Tongue (tissue), 2 donors: ENCODE results near the gene WDR75. TPM values are rescaled to one million over a fixed set of nuclear protein-coding genes. Genes with fewer than 3 reads are reported as not detected.
"Not testable (repeated sequence)": the region's sequence is repeated elsewhere in the genome, so short reads cannot be mapped to it uniquely, and the experiment has no call there.

Experiments used
- DNase-seq: peaks from one replicate; pipeline ENCODE4 v3.0.0-alpha.2; 2015
- total RNA-seq: library from RNA; depleted of rRNA; stranded (reverse); fragments of >200 nt; gene quantifications from one replicate; pipeline ENCODE4 v1.2.3, GENCODE V29; 2014

Gene WDR75
- 52.5 TPM for total RNA-seq

DNA sequence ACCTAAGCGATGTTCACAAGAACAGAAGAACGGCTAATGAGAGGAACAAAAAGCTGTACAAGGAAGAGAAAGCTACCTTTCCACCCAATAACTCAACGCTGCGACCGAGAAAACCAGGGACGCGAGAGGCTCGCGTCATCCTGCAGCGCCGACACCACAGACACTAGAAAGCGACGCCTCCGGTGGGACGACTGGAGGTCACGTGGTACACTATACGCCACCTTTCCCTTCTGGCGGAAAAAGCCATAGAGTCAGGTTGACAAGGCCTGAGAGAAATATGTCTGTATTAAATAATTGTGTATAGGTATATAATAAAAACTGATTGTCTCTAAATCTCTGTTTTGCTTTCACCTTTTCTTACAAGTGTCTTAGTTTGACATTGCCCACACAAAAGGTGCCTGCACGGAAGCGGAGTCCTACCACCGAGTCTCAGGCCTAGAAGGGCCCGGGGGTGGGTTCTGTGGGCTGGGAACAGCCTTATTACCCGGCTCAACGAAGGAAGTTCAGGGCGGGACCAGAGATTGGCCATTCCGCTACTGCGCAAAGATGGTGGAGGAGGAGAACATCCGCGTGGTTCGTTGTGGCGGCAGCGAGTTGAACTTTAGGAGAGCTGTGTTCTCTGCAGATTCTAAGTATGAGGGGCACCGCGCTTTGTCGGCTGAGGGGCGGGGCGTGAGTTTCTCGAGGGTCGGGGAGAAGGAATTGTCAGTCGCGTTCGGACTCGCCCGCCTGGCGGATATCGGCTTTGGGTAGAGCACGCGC, at the start of gene WDR75:
Gene WDR75, plus strand, starts transcription at position 528 of the 762 bp plus-strand sequence. Its CDS starts 19 bp downstream, at position 547.
- peak; percentile 98 for DNase-seq

DNA sequence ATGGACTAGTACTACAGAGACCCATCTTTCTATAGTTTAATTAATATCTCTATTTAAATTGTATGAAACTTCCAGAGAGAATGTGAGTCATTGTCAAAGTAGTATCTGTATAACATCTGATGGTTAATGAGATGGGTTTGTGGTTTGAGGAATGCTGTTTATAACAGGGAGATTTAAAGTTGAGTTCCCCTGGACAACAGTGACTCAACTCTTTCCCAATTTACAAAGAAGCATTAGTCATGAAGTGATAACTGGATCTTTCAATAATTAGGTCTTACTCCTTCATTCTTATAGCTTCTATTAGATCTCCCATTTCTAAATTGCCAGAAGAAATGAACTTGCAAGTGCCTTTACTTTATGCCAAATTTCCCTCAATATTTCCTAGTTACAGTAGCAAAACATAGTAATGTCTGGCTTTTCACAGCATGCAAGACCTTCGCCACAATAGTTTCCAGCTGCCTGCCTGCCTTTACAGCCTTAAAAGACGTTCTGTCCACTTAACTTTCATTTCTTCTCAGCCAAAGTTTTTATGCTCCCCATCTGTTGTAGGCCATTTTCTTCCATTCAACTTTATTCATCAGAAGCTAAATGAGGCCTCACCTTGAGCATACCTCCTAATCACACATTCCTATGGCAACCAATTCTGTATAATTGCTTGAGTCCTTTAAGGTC, 47.7 kb upstream of the WDR75 start:
- peak; percentile 62 for DNase-seq

DNA sequence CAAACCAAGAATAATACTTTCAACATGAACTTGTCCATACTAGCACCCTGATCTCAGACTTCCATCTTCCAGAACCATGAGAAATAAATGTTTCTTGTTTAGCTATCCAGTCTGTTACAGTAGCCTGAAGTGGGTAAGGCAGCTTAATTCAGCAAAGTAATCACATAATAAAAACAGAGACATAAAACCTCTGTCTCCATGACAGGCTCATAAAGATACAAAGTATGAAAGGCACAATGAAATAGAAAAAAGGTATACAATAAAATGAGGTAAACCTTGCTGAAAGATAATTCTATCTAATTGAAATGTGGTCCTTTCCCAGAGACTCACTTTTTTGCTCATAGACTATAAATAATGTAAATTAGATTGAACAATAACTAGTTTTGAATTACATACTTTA, 46.7 kb upstream of the WDR75 start:
- no peak for DNase-seq

DNA sequence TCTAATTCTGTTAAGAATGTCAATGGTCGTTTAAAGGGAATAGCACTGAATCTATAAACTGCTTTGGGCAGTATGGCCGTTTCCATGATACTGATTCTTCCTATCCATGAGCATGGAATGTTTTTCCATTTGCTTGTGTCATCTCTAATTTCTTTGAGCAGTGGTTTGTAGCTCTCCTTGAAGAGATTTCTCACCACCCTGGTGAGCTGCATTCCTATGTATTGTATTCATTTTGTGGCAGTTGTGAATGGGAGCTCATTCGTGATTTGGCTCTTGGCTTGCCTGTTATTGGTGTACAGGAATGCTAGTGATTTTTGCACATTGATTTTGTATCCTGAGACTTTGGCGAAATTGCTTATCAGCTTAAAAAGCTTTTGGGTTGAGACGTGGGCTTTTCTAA, 38.3 kb upstream of the WDR75 start:
- DNase-seq, result no peak

GRCh38 chr2:189406586-189407233, 34.6 kb upstream of the WDR75 start:
- DNase-seq, result peak; percentile 32

- DNase-seq, result peak; percentile 76
Observed at GRCh38 chr2:189407281-189408209, 33.7 kb upstream of the WDR75 start.

DNA sequence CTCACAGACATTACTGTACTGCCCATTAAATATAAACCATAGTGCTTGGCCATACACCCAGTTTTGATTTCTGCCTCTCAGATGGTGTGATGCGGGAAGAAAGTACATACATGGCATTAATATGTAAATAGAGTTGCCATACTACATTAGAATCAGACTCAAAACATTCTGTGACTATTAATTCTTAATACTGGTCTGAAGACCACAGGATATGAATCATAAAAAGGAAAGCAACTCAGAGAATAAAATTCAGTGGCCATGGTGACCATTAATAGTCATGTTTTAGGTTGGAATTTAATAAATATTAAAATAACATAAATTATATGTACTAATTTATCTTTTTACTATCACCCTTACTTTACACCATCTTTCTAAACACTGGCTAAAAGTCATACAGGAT, 33.0 kb upstream of the WDR75 start:
- no peak for DNase-seq

DNA sequence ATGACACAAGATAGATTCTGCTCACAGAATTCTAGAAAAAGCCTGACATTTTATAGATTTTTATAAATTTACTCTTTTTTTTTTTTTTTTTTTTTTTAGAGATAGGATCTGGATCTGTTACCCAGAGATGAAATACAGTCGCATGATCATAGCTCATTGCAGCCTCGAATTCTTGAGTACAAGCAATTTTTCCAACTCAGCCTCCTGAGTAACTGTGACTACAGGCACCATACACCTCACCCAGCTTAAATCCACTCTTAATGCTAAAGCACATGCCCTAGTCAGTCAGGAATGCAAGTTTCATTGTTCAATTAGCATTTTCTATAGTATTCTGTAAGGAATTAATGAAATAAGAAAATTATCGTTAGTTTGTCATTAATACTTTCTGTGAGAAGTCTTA, 32.1 kb upstream of the WDR75 start:
- no peak for DNase-seq

GRCh38 chr2:189409647-189410046, 31.6 kb upstream of the WDR75 start:
- no peak for DNase-seq

DNA sequence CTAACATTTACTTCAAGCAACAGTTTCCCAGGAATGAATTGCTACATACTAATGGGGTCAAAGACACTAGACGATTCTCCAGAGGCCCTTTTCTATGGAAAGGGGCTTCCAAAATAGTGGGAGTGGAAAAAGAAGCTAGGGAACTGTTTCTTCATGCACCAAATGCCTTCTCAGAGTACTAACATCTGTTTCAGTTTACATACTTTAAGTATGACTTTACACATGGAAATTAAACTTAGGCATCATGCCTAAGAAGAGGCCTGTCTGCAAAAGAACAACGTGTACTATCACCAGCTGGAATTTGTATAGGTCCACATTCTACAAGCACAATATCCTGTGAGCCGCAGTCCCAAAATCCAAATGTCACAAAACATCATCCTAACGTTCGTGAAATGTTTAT, 29.4 kb upstream of the WDR75 start:
- peak; percentile 92 for DNase-seq

DNA sequence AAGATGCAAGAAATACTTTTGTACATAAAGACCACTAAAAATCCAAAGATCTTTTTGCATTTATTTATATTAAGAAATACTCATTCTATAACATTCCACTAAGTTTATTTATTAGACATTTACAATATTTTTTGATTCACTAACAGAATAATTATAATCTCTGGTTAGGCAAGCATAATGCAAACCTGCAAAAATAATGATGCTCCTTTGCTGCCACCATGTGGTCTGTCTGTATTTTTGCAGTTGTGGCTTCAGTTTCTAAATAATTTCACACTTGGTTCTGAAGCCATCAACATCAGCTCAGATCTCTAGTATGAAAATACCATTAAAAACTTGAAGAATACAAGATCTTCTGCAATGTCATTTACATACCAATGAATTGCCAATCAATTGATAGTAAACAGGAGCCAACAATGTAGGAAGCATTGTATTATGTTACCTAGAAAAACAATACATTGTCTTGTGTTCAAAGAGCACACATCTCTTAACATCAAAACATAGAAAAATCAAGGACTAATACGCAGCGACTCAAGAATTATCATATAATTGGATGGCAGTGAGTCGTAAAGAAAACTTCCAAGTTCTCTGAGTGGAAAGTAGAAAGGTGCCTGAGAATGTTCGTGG, 28.8 kb upstream of the WDR75 start:
- peak; percentile 89 for DNase-seq

DNA sequence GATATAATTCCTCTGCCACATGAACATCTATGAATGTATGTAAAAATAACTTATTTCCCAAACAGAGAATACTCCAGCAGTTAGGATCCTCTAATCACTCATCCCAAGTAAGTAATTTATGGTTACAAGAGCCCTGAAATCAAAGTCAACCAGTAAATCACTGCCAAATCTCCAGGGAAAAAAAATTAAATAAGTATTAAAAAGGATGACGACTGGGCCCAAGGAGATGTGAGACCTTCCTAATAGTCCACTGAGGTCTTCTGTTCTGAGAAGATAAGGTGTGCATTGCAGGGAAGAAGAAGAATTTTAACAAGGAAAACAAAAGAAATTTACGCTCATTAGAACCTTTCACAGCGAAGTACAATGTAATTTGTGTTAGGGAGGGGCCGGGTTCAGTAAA, 28.0 kb upstream of the WDR75 start:
- DNase-seq, result no peak

- no peak for DNase-seq
Observed at GRCh38 chr2:189421644-189422043, 19.6 kb upstream of the WDR75 start.

GRCh38 chr2:189424961-189425360, 16.3 kb upstream of the WDR75 start:
- no peak for DNase-seq

DNA sequence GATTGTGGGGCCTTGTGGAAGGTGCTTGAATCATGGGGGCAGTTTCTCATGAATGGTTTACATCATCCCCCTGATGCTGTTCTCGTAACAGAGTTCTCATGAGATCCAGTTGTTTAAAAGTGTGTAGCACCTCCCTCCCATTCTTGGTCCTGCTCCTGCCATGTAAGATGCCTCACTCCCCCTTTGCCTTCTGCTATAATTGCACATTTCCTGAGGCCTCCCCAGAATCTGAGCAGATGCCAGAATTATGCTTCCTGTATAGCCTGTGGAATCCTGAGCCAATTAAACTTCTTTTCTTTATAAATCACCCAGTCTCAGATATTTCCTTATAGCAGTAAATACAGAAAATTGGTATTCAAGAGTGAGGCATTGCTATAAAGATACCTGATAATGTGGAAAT, 15.6 kb upstream of the WDR75 start:
- no peak for DNase-seq

- DNase-seq, result no peak
Observed at GRCh38 chr2:189426886-189427285, 14.4 kb upstream of the WDR75 start.

GRCh38 chr2:189427872-189428271, 13.4 kb upstream of the WDR75 start:
- DNase-seq, result no peak

DNA sequence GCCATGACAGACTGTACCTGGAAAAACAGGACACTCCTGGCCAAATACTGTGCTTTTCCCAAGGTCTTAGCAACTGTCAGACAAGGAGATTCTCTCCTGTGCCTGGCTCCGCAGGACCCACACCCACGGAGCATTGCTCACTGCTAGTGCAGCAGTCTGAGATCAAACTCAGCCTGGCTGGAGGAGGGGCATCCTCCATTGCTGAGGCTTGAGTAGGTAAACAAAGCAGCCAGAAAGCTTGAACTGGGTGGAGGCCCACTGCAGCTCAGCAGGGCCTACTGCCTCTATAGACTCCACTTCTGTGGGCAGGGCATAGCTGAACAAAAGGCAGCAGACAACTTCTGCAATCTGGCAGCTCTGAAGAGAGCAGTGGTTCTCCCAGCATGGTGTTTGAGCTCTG, 10.8 kb upstream of the WDR75 start:
- not testable (repeated sequence) for DNase-seq

DNA sequence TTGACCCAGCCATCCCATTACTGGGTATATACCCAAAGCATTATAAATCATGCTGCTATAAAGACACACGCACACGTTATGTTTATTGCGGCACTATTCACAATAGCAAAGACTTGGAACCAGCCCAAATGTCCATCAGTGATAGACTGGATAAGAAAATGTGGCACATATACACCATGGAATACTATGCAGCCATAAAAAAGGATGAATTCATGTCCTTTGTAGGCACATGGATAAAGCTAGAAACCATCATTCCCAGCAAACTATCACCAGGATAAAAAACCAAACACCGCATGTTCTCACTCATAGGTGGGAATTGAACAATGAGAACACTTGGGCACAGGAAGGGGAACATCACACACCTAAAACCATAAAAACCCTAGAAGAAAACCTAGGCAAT, 5.5 kb upstream of the WDR75 start:
- DNase-seq, result not testable (repeated sequence)

- no peak for DNase-seq
Observed at GRCh38 chr2:189437926-189438325, 3.3 kb upstream of the WDR75 start.

GRCh38 chr2:189439342-189439741, 1.9 kb upstream of the WDR75 start:
- no peak for DNase-seq

- DNase-seq, result no peak
Observed at GRCh38 chr2:189440644-189440946, 679 bp upstream of the WDR75 start.
